BLaER1 treated with 17β-estradiol and CSF1 and Interleukin-3, amounts not matched to agents 10 nM and 100 nM (cell line): Measurements from ENCODE around the gene DIPK1B.
A peak's percentile ranks its signal among the peaks of the same experiment; 100 is the strongest.

ENCODE experiments used
- H3K27ac ChIP-seq, 11 experiments: shearing (Covaris generic); formaldehyde crosslinking; 2 replicates each; pipeline ENCODE4 v1.8.1; 2022
- H3K27me3 ChIP-seq, 11 experiments: shearing (Covaris generic); formaldehyde crosslinking; 2 replicates each; pipeline ENCODE4 v1.8.1; 2022
- H3K36me3 ChIP-seq, 11 experiments: shearing (Covaris generic); formaldehyde crosslinking; 2 replicates each; pipeline ENCODE4 v1.8.1; 2022
- H3K4me1 ChIP-seq, 10 experiments: shearing (Covaris generic); formaldehyde crosslinking; 2 replicates each; pipeline ENCODE4 v1.8.1; 2022
- H3K4me2 ChIP-seq, 11 experiments: shearing (Covaris generic); formaldehyde crosslinking; 2 replicates each; pipeline ENCODE4 v1.8.1; 2022
- H3K4me3 ChIP-seq, 10 experiments: shearing (Covaris generic); formaldehyde crosslinking; 2 replicates each; pipeline ENCODE4 v1.8.1; 2022
- H3K9ac ChIP-seq, 11 experiments: shearing (Covaris generic); formaldehyde crosslinking; 2 replicates each; pipeline ENCODE4 v1.8.1; 2022
- H3K9me3 ChIP-seq, 11 experiments: shearing (Covaris generic); formaldehyde crosslinking; replicated peaks in 1 of 11; 2 replicates each; pipeline ENCODE4 v1.8.1; 2022
- H4K20me1 ChIP-seq, 11 experiments: shearing (Covaris generic); formaldehyde crosslinking; 2 replicates each; pipeline ENCODE4 v1.8.1; 2022
- Cebpa-rat ChIP-seq, 11 experiments: shearing (Covaris generic); IDR thresholded peaks; 2 replicates each; pipeline ENCODE4 v1.8.1; 2022

DIPK1B gene

DNA sequence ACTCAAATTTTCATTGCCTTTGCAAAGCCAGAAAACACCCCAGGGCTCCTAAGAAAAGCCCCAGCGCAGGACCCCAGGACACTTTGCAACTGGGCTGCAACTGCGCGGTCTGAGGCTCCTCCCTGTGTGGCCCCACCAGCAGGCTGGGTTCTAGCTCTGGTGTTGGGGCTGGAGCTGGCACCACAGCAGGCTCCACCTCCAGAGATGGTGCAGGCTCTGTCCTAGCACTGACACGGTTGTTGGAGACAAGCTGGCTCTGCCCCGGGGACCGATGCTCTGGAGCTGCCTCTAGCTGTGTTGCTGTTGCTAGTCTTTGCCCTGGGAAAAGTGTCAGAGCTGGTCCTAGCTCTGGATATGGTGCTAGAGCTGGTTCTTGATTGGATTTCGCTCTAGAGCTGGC, 16.8 kb downstream of the DIPK1B start:
- no peaks in the 10 kb centered on the region for H3K27me3 ChIP-seq
- H3K36me3 ChIP-seq: peaks cover 24 to 43% (median 31%) of the 10 kb centered on the region in 11 experiments
- H3K9ac ChIP-seq: peak overlapping the region; percentile 88 to 98 (median 95)
- H3K4me3 ChIP-seq: peak overlapping the region; percentile 75 to 99 (median 95)
- H4K20me1 ChIP-seq: peaks cover 37 to 70% (median 55%) of the 10 kb centered on the region in 11 experiments
- H3K9me3 ChIP-seq: no peaks in the 10 kb centered on the region
- H3K4me1 ChIP-seq: peaks cover 48 to 76% (median 70%) of the 10 kb centered on the region in 10 experiments
- peak overlapping the region; percentile 89 to 100 (median 98) for H3K4me2 ChIP-seq
- no peak for TF ChIP-seq Cebpa-rat (IDR thresholded peaks at IDR 0.05)
- peak overlapping the region in 9 of 11 experiments; percentile 86 to 98 (median 94); a peak in 18 of 22 replicates for H3K27ac ChIP-seq

- Histone ChIP-seq H3K36me3 (peaks cover 16 to 35% (median 23%) of the 10 kb centered on the region in 11 experiments), H3K4me2 (peak overlapping the region; percentile 89 to 100 (median 98)), H3K9me3 (no peaks in the 10 kb centered on the region), H3K27me3 (no peaks in the 10 kb centered on the region), H3K9ac (peak overlapping the region in 4 of 11 experiments; percentile 94 to 98 (median 96); a peak in 8 of 22 replicates), H3K27ac (no peak overlapping the region), H3K4me1 (peaks cover 40 to 76% (median 69%) of the 10 kb centered on the region in 10 experiments), H4K20me1 (peaks cover 29 to 63% (median 47%) of the 10 kb centered on the region in 11 experiments), H3K4me3 (peak overlapping the region in 2 of 10 experiments; percentile 89 to 99; a peak in 1 of 20 replicates)
- no peak for TF ChIP-seq Cebpa-rat (IDR thresholded peaks at IDR 0.05)
These were observed 17.6 kb downstream of the DIPK1B start for GRCh38 chr9:136729926-136730325.

DNA sequence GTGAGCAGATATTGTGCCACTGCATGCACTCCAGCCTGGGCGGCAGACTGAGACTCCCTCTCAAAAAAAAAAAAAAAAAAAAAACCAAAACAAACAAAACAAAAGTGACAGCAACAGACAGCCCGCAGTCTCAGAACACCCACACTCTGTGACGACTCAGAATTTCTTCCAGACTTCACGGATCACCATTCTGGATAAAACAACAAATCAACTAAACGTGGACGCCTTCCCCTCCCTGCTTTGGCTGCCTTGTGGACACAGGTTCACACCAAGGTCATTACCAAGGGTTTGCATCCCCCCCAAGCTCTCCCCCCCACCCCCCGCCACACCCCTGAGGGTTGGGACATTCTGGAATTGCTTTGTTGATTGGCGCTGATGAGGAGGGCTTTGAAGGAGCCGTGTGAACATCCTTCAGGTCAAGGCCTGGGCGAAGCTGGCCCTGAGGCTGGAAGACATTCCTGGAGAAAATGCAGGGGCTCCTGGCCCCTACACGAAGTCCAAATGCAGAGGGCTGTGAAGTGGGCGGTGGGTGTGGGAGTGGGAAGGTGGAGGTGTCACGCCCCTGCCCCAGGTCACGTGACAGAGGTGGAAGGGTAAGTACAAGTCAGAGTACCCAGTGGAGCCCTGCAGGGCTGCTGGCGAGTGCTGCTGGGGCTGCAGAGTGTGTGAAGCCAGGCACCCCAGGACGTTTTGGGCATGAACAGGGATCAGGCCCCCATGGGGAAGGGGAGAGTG, 20.2 kb downstream of the DIPK1B start:
- Histone ChIP-seq H3K9me3 (no peaks in the 10 kb centered on the region), H3K9ac (no peak overlapping the region), H3K27ac (no peak overlapping the region), H3K36me3 (peaks cover 0 to 12% (median 0%) of the 10 kb centered on the region in 11 experiments; a peak in 5 of 22 replicates), H3K4me3 (no peak overlapping the region), H3K4me2 (peak overlapping the region in 4 of 11 experiments; percentile 23 to 75 (median 51); a peak in 5 of 22 replicates), H3K4me1 (peaks cover 19 to 72% (median 58%) of the 10 kb centered on the region in 10 experiments), H4K20me1 (peaks cover 2 to 36% (median 20%) of the 10 kb centered on the region in 11 experiments; a peak in 20 of 22 replicates), H3K27me3 (no peaks in the 10 kb centered on the region)
- no peak for TF ChIP-seq Cebpa-rat (IDR thresholded peaks at IDR 0.05)

DNA sequence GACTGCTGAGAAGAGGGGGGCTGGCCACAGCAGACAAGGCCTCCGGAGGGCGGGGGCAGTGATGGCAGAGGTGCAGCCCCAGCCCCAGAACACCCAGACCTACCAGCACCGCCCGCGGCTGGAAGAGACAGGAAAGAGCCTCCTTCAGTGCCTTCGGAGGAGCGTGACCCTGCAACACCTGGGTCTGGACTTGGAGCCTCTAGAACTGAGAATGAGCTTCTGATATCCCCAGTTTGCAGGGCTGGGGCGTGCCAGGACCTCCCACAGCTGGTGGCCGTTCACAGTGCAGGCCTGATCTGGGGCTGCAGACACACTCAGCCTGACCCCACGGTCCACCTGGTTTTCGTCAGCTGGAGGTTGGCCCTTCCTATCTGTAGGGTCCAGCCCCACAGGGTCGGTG, 21.2 kb downstream of the DIPK1B start:
- peak overlapping the region in 9 of 11 experiments; percentile 2 to 75 (median 55); a peak in 16 of 22 replicates for H3K4me2 ChIP-seq
- no peaks in the 10 kb centered on the region for H3K27me3 ChIP-seq
- H3K36me3 ChIP-seq: peaks cover 0 to 12% (median 0%) of the 10 kb centered on the region in 11 experiments; a peak in 5 of 22 replicates
- no peaks in the 10 kb centered on the region for H3K9me3 ChIP-seq
- H4K20me1 ChIP-seq: peaks cover 0 to 32% (median 17%) of the 10 kb centered on the region in 11 experiments; a peak in 13 of 22 replicates
- peak overlapping the region in 1 of 11 experiments; percentile 10; a peak in 1 of 22 replicates for H3K9ac ChIP-seq
- H3K4me1 ChIP-seq: peaks cover 21 to 68% (median 56%) of the 10 kb centered on the region in 10 experiments
- no peak for TF ChIP-seq Cebpa-rat (IDR thresholded peaks at IDR 0.05)
- no peak overlapping the region for H3K4me3 ChIP-seq
- no peak overlapping the region for H3K27ac ChIP-seq

- TF ChIP-seq Cebpa-rat (IDR thresholded peaks at IDR 0.05): no peak
- H3K9ac ChIP-seq: peak overlapping the region in 1 of 11 experiments; percentile 35; a peak in 1 of 22 replicates
- no peaks in the 10 kb centered on the region for H3K9me3 ChIP-seq
- no peak overlapping the region for H3K27ac ChIP-seq
- peaks cover 0 to 23% (median 11%) of the 10 kb centered on the region in 11 experiments; a peak in 12 of 22 replicates for H4K20me1 ChIP-seq
- H3K36me3 ChIP-seq: peaks cover 0 to 12% (median 0%) of the 10 kb centered on the region in 11 experiments; a peak in 5 of 22 replicates
- H3K4me3 ChIP-seq: no peak overlapping the region
- peak overlapping the region in 6 of 11 experiments; percentile 23 to 75 (median 54); a peak in 8 of 22 replicates for H3K4me2 ChIP-seq
- H3K4me1 ChIP-seq: peaks cover 12 to 55% (median 43%) of the 10 kb centered on the region in 10 experiments
- H3K27me3 ChIP-seq: no peaks in the 10 kb centered on the region
These were observed 22.6 kb downstream of the DIPK1B start for GRCh38 chr9:136734837-136735496.

- peaks cover 0 to 13% (median 3%) of the 10 kb centered on the region in 11 experiments; a peak in 7 of 22 replicates for H4K20me1 ChIP-seq
- TF ChIP-seq Cebpa-rat (IDR thresholded peaks at IDR 0.05): no peak
- peaks cover 0 to 3% (median 0%) of the 10 kb centered on the region in 11 experiments; a peak in 6 of 22 replicates for H3K27me3 ChIP-seq
- H3K36me3 ChIP-seq: peaks cover 0 to 10% (median 0%) of the 10 kb centered on the region in 11 experiments; a peak in 3 of 22 replicates
- H3K9me3 ChIP-seq: no peaks in the 10 kb centered on the region
- H3K4me2 ChIP-seq: no peak overlapping the region
- H3K4me1 ChIP-seq: peaks cover 10 to 55% (median 45%) of the 10 kb centered on the region in 10 experiments
- H3K4me3 ChIP-seq: no peak overlapping the region
- no peak overlapping the region for H3K27ac ChIP-seq
- no peak overlapping the region; a peak in 2 of 22 replicates for H3K9ac ChIP-seq
These were observed 23.6 kb downstream of the DIPK1B start for GRCh38 chr9:136735812-136736480.

GRCh38 chr9:136738960-136739359, 26.6 kb downstream of the DIPK1B start:
- Histone ChIP-seq H3K9me3 (no peaks in the 10 kb centered on the region), H3K36me3 (no peaks in the 10 kb centered on the region)

GRCh38 chr9:136739509-136739908, 27.1 kb downstream of the DIPK1B start:
- TF ChIP-seq Cebpa-rat (IDR thresholded peaks at IDR 0.05): no peak
- Histone ChIP-seq H4K20me1 (peaks cover 0 to 29% (median 8%) of the 10 kb centered on the region in 11 experiments; a peak in 8 of 22 replicates), H3K27me3 (peaks cover 0 to 27% (median 0%) of the 10 kb centered on the region in 11 experiments; a peak in 9 of 22 replicates), H3K4me3 (no peak overlapping the region), H3K4me2 (no peak overlapping the region), H3K4me1 (peaks cover 33 to 64% (median 55%) of the 10 kb centered on the region in 10 experiments), H3K27ac (no peak overlapping the region), H3K9ac (no peak overlapping the region), H3K36me3 (no peaks in the 10 kb centered on the region), H3K9me3 (no peaks in the 10 kb centered on the region)

More at GRCh38 chr9:136738960-136739359, 26.6 kb downstream of the DIPK1B start:
- Histone ChIP-seq H3K9ac (no peak overlapping the region), H3K4me2 (peak overlapping the region in 5 of 11 experiments; percentile 15 to 46 (median 40); a peak in 7 of 22 replicates), H4K20me1 (peaks cover 0 to 28% (median 8%) of the 10 kb centered on the region in 11 experiments; a peak in 8 of 22 replicates), H3K4me3 (no peak overlapping the region), H3K27ac (no peak overlapping the region), H3K4me1 (peaks cover 33 to 64% (median 55%) of the 10 kb centered on the region in 10 experiments), H3K27me3 (peaks cover 0 to 27% (median 0%) of the 10 kb centered on the region in 11 experiments; a peak in 9 of 22 replicates)
- no peak for TF ChIP-seq Cebpa-rat (IDR thresholded peaks at IDR 0.05)
